Measurements from ENCODE around the gene CSN1S1. TPM values are rescaled to one million over a fixed set of nuclear protein-coding genes. Genes with fewer than 3 reads are reported as not detected.

CSN1S1 gene
- total and polyA plus RNA-seq, 5 donors from 2014 or later = not detected

GRCh38 chr4:69957209-69957608 is 26.3 kb downstream of the CSN1S1 start:
- Mint-ChIP-seq H3K4me3 (no peak overlapping the region), H3K27ac (no peak overlapping the region), H3K9me3 (peaks cover 0 to 6% (median 0%) of the 10 kb centered on the region in 7 donors), H3K27me3 (no peaks in the 10 kb centered on the region), H3K4me1 (no peaks in the 10 kb centered on the region), H3K36me3 (no peaks in the 10 kb centered on the region)
- H3K4me3 ChIP-seq (ENCODE audit: low read depth, low read length) = no peak overlapping the region
- H3K27me3 ChIP-seq (ENCODE audit: control insufficient read depth, insufficient read depth, low read length) = no peaks in the 10 kb centered on the region
- ATAC-seq (ENCODE audit: low read depth in 2 of 2) (no peak), DNase-seq (no peak)
- no peaks in the 10 kb centered on the region for H3K4me1 ChIP-seq (ENCODE audit: control insufficient read depth, insufficient read depth, low read length, poor library complexity, severe bottlenecking)
- H3K36me3 ChIP-seq (ENCODE audit: control insufficient read depth, insufficient read depth, low read length) = no peaks in the 10 kb centered on the region
- no peaks in the 10 kb centered on the region for H3K9me3 ChIP-seq (ENCODE audit: control insufficient read depth in 2 of 2, low read length in 2 of 2)
- no peak overlapping the region for H3K27ac ChIP-seq (ENCODE audit: insufficient read depth, low read length, poor library complexity, severe bottlenecking)

GRCh38 chr4:69965628-69966027 is 34.8 kb downstream of the CSN1S1 start, which contains the start of gene CSN2:
CSN2 (minus strand) TSS chr4:69965728; CDS start chr4:69960995, 4,733 bp downstream.
- Mint-ChIP-seq H3K27me3 (no peaks in the 10 kb centered on the region), H3K4me1 (no peaks in the 10 kb centered on the region), H3K4me3 (no peak within 1 kb of the TSS), H3K27ac (no peak within 1 kb of the TSS), H3K36me3 (no peaks in the 10 kb centered on the region), H3K9me3 (peaks cover 0 to 9% (median 0%) of the 10 kb centered on the region in 7 donors)
- Histone ChIP-seq H3K27ac (ENCODE audit: insufficient read depth, low read length, poor library complexity, severe bottlenecking) (no peak within 1 kb of the TSS), H3K36me3 (ENCODE audit: control insufficient read depth, insufficient read depth, low read length) (no peaks in the 10 kb centered on the region), H3K4me1 (ENCODE audit: control insufficient read depth, insufficient read depth, low read length, poor library complexity, severe bottlenecking) (no peaks in the 10 kb centered on the region), H3K4me3 (ENCODE audit: low read depth, low read length) (no peak within 1 kb of the TSS), H3K27me3 (ENCODE audit: control insufficient read depth, insufficient read depth, low read length) (no peaks in the 10 kb centered on the region), H3K9me3 (ENCODE audit: control insufficient read depth in 2 of 2, low read length in 2 of 2) (no peaks in the 10 kb centered on the region)
- no peak for DNase-seq
- ATAC-seq (ENCODE audit: low read depth in 2 of 2) = no peak

GRCh38 chr4:69970071-69970470 is 39.2 kb downstream of the CSN1S1 start:
- no peaks in the 10 kb centered on the region for H3K27me3 Mint-ChIP-seq
- no peaks in the 10 kb centered on the region for H3K36me3 ChIP-seq (ENCODE audit: control insufficient read depth, insufficient read depth, low read length)
- H3K27me3 ChIP-seq (ENCODE audit: control insufficient read depth, insufficient read depth, low read length) = no peaks in the 10 kb centered on the region
- H3K9me3 Mint-ChIP-seq = peaks cover 0 to 9% (median 2%) of the 10 kb centered on the region in 7 donors
- H3K4me3 Mint-ChIP-seq = no peak overlapping the region
- H3K4me1 Mint-ChIP-seq = no peaks in the 10 kb centered on the region
- no peaks in the 10 kb centered on the region for H3K9me3 ChIP-seq (ENCODE audit: control insufficient read depth in 2 of 2, low read length in 2 of 2)
- H3K27ac ChIP-seq (ENCODE audit: insufficient read depth, low read length, poor library complexity, severe bottlenecking) = no peak overlapping the region
- no peak overlapping the region for H3K27ac Mint-ChIP-seq
- H3K36me3 Mint-ChIP-seq = no peaks in the 10 kb centered on the region
- ATAC-seq (ENCODE audit: low read depth in 2 of 2) = no peak
- no peak for DNase-seq
- no peak overlapping the region for H3K4me3 ChIP-seq (ENCODE audit: low read depth, low read length)
- H3K4me1 ChIP-seq (ENCODE audit: control insufficient read depth, insufficient read depth, low read length, poor library complexity, severe bottlenecking) = no peaks in the 10 kb centered on the region

- Mint-ChIP-seq H3K9me3 (peaks cover 0 to 10% (median 0%) of the 10 kb centered on the region in 7 donors), H3K4me1 (no peaks in the 10 kb centered on the region), H3K36me3 (no peaks in the 10 kb centered on the region), H3K27me3 (no peaks in the 10 kb centered on the region), H3K4me3 (no peak overlapping the region), H3K27ac (no peak overlapping the region)
- Histone ChIP-seq H3K27me3 (ENCODE audit: control insufficient read depth, insufficient read depth, low read length) (no peaks in the 10 kb centered on the region), H3K4me1 (ENCODE audit: control insufficient read depth, insufficient read depth, low read length, poor library complexity, severe bottlenecking) (no peaks in the 10 kb centered on the region), H3K36me3 (ENCODE audit: control insufficient read depth, insufficient read depth, low read length) (no peaks in the 10 kb centered on the region), H3K9me3 (ENCODE audit: control insufficient read depth in 2 of 2, low read length in 2 of 2) (no peaks in the 10 kb centered on the region), H3K27ac (ENCODE audit: insufficient read depth, low read length, poor library complexity, severe bottlenecking) (no peak overlapping the region), H3K4me3 (ENCODE audit: low read depth, low read length) (no peak overlapping the region)
- DNase-seq = no peak
- no peak for ATAC-seq (ENCODE audit: low read depth in 2 of 2)
These were observed 43.8 kb downstream of the CSN1S1 start for GRCh38 chr4:69974631-69975030.

GRCh38 chr4:69977582-69977981 is 46.7 kb downstream of the CSN1S1 start:
- Mint-ChIP-seq H3K4me1 (no peaks in the 10 kb centered on the region), H3K36me3 (no peaks in the 10 kb centered on the region), H3K27ac (no peak overlapping the region), H3K27me3 (no peaks in the 10 kb centered on the region), H3K4me3 (no peak overlapping the region), H3K9me3 (peaks cover 0 to 16% (median 0%) of the 10 kb centered on the region in 7 donors)
- H3K27me3 ChIP-seq (ENCODE audit: control insufficient read depth, insufficient read depth, low read length) = no peaks in the 10 kb centered on the region
- no peak overlapping the region for H3K4me3 ChIP-seq (ENCODE audit: low read depth, low read length)
- no peaks in the 10 kb centered on the region for H3K4me1 ChIP-seq (ENCODE audit: control insufficient read depth, insufficient read depth, low read length, poor library complexity, severe bottlenecking)
- DNase-seq = no peak
- H3K9me3 ChIP-seq (ENCODE audit: control insufficient read depth in 2 of 2, low read length in 2 of 2) = no peaks in the 10 kb centered on the region
- no peaks in the 10 kb centered on the region for H3K36me3 ChIP-seq (ENCODE audit: control insufficient read depth, insufficient read depth, low read length)
- H3K27ac ChIP-seq (ENCODE audit: insufficient read depth, low read length, poor library complexity, severe bottlenecking) = no peak overlapping the region
- no peak for ATAC-seq (ENCODE audit: low read depth in 2 of 2)

GRCh38 chr4:69984030-69984443 is 53.2 kb downstream of the CSN1S1 start:
- no peaks in the 10 kb centered on the region for H3K27me3 Mint-ChIP-seq
- H3K27me3 ChIP-seq (ENCODE audit: control insufficient read depth, insufficient read depth, low read length) = no peaks in the 10 kb centered on the region
- H3K36me3 ChIP-seq (ENCODE audit: control insufficient read depth, insufficient read depth, low read length) = no peaks in the 10 kb centered on the region
- no peaks in the 10 kb centered on the region for H3K4me1 ChIP-seq (ENCODE audit: control insufficient read depth, insufficient read depth, low read length, poor library complexity, severe bottlenecking)
- H3K4me1 Mint-ChIP-seq = no peaks in the 10 kb centered on the region
- no peak overlapping the region for H3K27ac ChIP-seq (ENCODE audit: insufficient read depth, low read length, poor library complexity, severe bottlenecking)
- H3K9me3 Mint-ChIP-seq = peaks cover 0 to 12% (median 0%) of the 10 kb centered on the region in 7 donors
- H3K9me3 ChIP-seq (ENCODE audit: control insufficient read depth in 2 of 2, low read length in 2 of 2) = no peaks in the 10 kb centered on the region
- no peaks in the 10 kb centered on the region for H3K36me3 Mint-ChIP-seq
- no peak overlapping the region for H3K27ac Mint-ChIP-seq
- no peak for ATAC-seq (ENCODE audit: low read depth in 2 of 2)
- DNase-seq = no peak
- no peak overlapping the region for H3K4me3 ChIP-seq (ENCODE audit: low read depth, low read length)
- H3K4me3 Mint-ChIP-seq = no peak overlapping the region

- ATAC-seq (ENCODE audit: low read depth in 2 of 2) = no peak
- Histone ChIP-seq H3K27ac (ENCODE audit: insufficient read depth, low read length, poor library complexity, severe bottlenecking) (no peak overlapping the region), H3K4me3 (ENCODE audit: low read depth, low read length) (no peak overlapping the region), H3K36me3 (ENCODE audit: control insufficient read depth, insufficient read depth, low read length) (no peaks in the 10 kb centered on the region), H3K27me3 (ENCODE audit: control insufficient read depth, insufficient read depth, low read length) (no peaks in the 10 kb centered on the region), H3K9me3 (ENCODE audit: control insufficient read depth in 2 of 2, low read length in 2 of 2) (no peaks in the 10 kb centered on the region), H3K4me1 (ENCODE audit: control insufficient read depth, insufficient read depth, low read length, poor library complexity, severe bottlenecking) (no peaks in the 10 kb centered on the region)
- Mint-ChIP-seq H3K27ac (no peak overlapping the region), H3K4me3 (no peak overlapping the region), H3K9me3 (no peaks in the 10 kb centered on the region), H3K27me3 (no peaks in the 10 kb centered on the region), H3K4me1 (no peaks in the 10 kb centered on the region), H3K36me3 (no peaks in the 10 kb centered on the region)
- no peak for DNase-seq
These were observed 55.8 kb downstream of the CSN1S1 start for GRCh38 chr4:69986663-69987062.

GRCh38 chr4:69991016-69991415 is 60.1 kb downstream of the CSN1S1 start:
- H3K9me3 ChIP-seq (ENCODE audit: control insufficient read depth in 2 of 2, low read length in 2 of 2) = no peaks in the 10 kb centered on the region
- Mint-ChIP-seq H3K27ac (no peak overlapping the region), H3K4me1 (no peaks in the 10 kb centered on the region), H3K9me3 (peaks cover 0 to 3% (median 0%) of the 10 kb centered on the region in 7 donors), H3K4me3 (no peak overlapping the region), H3K27me3 (no peaks in the 10 kb centered on the region), H3K36me3 (no peaks in the 10 kb centered on the region)
- no peak for DNase-seq
- no peak overlapping the region for H3K4me3 ChIP-seq (ENCODE audit: low read depth, low read length)
- H3K4me1 ChIP-seq (ENCODE audit: control insufficient read depth, insufficient read depth, low read length, poor library complexity, severe bottlenecking) = no peaks in the 10 kb centered on the region
- H3K27me3 ChIP-seq (ENCODE audit: control insufficient read depth, insufficient read depth, low read length) = no peaks in the 10 kb centered on the region
- ATAC-seq (ENCODE audit: low read depth in 2 of 2) = no peak
- no peak overlapping the region for H3K27ac ChIP-seq (ENCODE audit: insufficient read depth, low read length, poor library complexity, severe bottlenecking)
- H3K36me3 ChIP-seq (ENCODE audit: control insufficient read depth, insufficient read depth, low read length) = no peaks in the 10 kb centered on the region
